Transverse colon (tissue), 4 donors: ENCODE measurements around the gene CCNI2.

Experiments
- CTCF ChIP-seq, 5 experiments: fragments of 200-600 bp in 3 of 5; fragments of 450-650 bp in 2 of 5; sonication (generic) in 3 of 5; IDR thresholded peaks; 1 replicate in 2 of 5; 2 replicates in 3 of 5; pipeline ENCODE4 v1.5.1; 2016 to 2017; ENCODE audit warnings: antibody characterized with exemption in 5 of 5, inconsistent platforms in 3 of 5, mild to moderate bottlenecking in 2 of 5, moderate library complexity in 1 of 5
- EP300 ChIP-seq: sonication (generic); formaldehyde crosslinking; IDR thresholded peaks from one replicate; pipeline ENCODE4 v1.6.1; 2017; ENCODE audit warnings: antibody characterized with exemption, low read depth
- POLR2A ChIP-seq: fragments of 450-650 bp; IDR thresholded peaks from one replicate; pipeline ENCODE4 v1.6.1; 2016; ENCODE audit warnings: antibody characterized with exemption, mild to moderate bottlenecking, moderate library complexity
- POLR2AphosphoS5 ChIP-seq, 3 donors: sonication (generic); formaldehyde crosslinking; IDR thresholded peaks; one replicate each; pipeline ENCODE4 v1.6.1; 2016; ENCODE audit warnings: antibody characterized with exemption in 3 of 3

DNA sequence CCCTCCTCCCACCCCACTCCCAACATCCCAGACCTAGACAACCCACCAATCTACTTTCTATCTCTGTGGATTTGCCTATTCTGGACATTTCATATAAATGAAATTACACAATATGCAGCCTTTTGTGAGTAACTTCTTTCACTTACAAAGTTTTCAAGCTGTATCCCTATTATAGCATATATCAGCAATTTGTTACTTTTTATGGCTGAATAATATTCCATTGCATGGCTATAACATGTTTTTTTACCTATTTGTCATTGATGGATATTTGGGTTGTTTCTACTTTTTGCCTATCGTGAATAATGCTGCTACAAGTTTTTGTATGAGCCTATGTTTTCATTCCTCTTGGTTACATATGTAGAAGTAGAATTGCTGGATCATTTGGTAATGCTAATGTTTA is 8.0 kb upstream of the CCNI2 start:
- TF ChIP-seq CTCF (IDR thresholded peaks at IDR 0.05) (no peak), POLR2A (no peak), EP300 (no peak), POLR2AphosphoS5 (IDR thresholded peaks at IDR 0.05) (no peak)
